NCI-H82 treated with DMSO at 0.1 percent for 48 hours (cell line): ENCODE measurements around the gene CBR3.
A peak's percentile ranks its signal among the peaks of the same experiment; 100 is the strongest.

Experiments used
- DNase-seq: peaks from one replicate; lab custom pipeline; 2025; ENCODE audit not compliant: unreplicated experiment; lab: John Stamatoyannopoulos, UW

CBR3 gene

GRCh38 chr21:36155603-36156338, 20.9 kb downstream of the CBR3 start:
- no peak for DNase-seq

GRCh38 chr21:36156339-36156814, 21.5 kb downstream of the CBR3 start:
- peak; percentile 93 for DNase-seq

- DNase-seq, result no peak
These were observed 22.2 kb downstream of the CBR3 start, which contains the start of gene DOP1B for GRCh38 chr21:36156815-36157670. TSS of gene DOP1B (plus strand) at chr21:36156824. CDS start at chr21:36164734, 7,910 bp downstream.

- no peak for DNase-seq
These were observed 24.6 kb downstream of the CBR3 start for GRCh38 chr21:36159356-36159921.

GRCh38 chr21:36160850-36161178, 25.9 kb downstream of the CBR3 start:
- DNase-seq, result no peak

- DNase-seq, result no peak
These were observed 27.8 kb downstream of the CBR3 start for GRCh38 chr21:36162631-36163030.

GRCh38 chr21:36163750-36164741, 29.2 kb downstream of the CBR3 start:
- DNase-seq, result no peak

- DNase-seq, result no peak
These were observed 30.5 kb downstream of the CBR3 start for GRCh38 chr21:36165356-36165755.

GRCh38 chr21:36166705-36167104, 31.8 kb downstream of the CBR3 start:
- DNase-seq, result no peak

GRCh38 chr21:36167541-36167940, 32.7 kb downstream of the CBR3 start:
- DNase-seq, result no peak

GRCh38 chr21:36169470-36170128, 34.7 kb downstream of the CBR3 start:
- no peak for DNase-seq

- DNase-seq, result no peak
These were observed 35.9 kb downstream of the CBR3 start for GRCh38 chr21:36170823-36171222.

- DNase-seq, result no peak
These were observed 36.5 kb downstream of the CBR3 start for GRCh38 chr21:36171336-36171735.

- DNase-seq, result no peak
These were observed 37.0 kb downstream of the CBR3 start for GRCh38 chr21:36171741-36172331.

GRCh38 chr21:36174780-36175179, 39.9 kb downstream of the CBR3 start:
- no peak for DNase-seq

- no peak for DNase-seq
These were observed 41.1 kb downstream of the CBR3 start for GRCh38 chr21:36175771-36176565.

- DNase-seq, result no peak
These were observed 43.5 kb downstream of the CBR3 start for GRCh38 chr21:36178349-36178748.

GRCh38 chr21:36179145-36179544, 44.3 kb downstream of the CBR3 start:
- DNase-seq, result no peak

GRCh38 chr21:36180963-36181362, 46.1 kb downstream of the CBR3 start:
- no peak for DNase-seq
